ENCODE data around the gene FRK. TPM values are rescaled to one million over a fixed set of nuclear protein-coding genes. Genes with fewer than 3 reads are reported as not detected.
"Not testable (repeated sequence)": the region's sequence is repeated elsewhere in the genome, so short reads cannot be mapped to it uniquely, and the experiment has no call there.

Gene FRK
- total RNA-seq, 2 donors from 2014 or later: 0.05 to 0.06 TPM

DNA sequence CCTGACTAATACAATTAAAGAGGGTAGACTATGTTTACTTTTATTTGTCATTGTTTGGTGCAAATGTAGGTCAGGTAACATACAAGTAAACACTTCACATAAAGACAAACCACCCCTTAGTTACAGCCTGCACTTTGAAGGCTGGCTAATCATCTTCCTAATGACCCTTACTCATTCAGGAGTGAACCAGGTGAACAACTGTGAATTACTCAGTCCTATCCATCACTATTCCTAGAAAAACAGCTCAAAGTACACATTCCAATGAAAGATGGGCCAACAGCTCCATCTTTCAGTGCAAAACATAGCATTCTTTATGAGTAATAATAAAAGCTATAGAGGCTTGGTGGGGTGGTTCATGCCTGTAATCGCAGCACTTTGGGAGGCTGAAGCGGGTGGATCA lies 78.2 kb downstream of the FRK start:
- H3K27ac Mint-ChIP-seq: no peak overlapping the region

DNA sequence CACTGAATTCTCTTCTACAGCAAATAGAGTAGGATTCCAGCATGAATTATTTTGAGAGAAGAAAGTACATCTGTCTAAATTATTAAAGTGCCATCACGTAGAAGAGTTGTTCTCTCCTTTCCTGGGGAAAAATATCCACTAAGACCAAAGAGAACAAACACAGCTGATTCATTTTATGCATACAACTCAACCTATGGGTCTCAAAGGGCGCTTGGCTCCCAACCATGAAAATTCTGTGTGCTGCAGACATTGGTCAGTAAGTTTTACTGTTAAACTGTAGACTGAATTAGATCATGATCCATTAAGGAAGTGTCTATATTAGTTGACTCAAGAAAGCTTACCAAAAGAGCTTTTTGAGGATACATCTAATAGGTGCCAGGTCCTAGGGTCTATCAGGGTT lies 83.5 kb downstream of the FRK start:
- H3K4me3 Mint-ChIP-seq: no peak overlapping the region
- H3K36me3 Mint-ChIP-seq (ENCODE audit: low read depth): no peaks in the 10 kb centered on the region
- ATAC-seq (replicated peaks): no peak
- no peaks in the 10 kb centered on the region for H3K4me1 Mint-ChIP-seq
- H3K9me3 Mint-ChIP-seq: no peaks in the 10 kb centered on the region
- H3K27me3 Mint-ChIP-seq: no peaks in the 10 kb centered on the region
- no peak overlapping the region for H3K27ac Mint-ChIP-seq

More for the DNA sequence above, 78.2 kb downstream of the FRK start:
- ATAC-seq (replicated peaks): no peak
- Mint-ChIP-seq H3K4me1 (no peaks in the 10 kb centered on the region), H3K9me3 (no peaks in the 10 kb centered on the region), H3K36me3 (ENCODE audit: low read depth) (no peaks in the 10 kb centered on the region), H3K4me3 (no peak overlapping the region), H3K27me3 (no peaks in the 10 kb centered on the region)

DNA sequence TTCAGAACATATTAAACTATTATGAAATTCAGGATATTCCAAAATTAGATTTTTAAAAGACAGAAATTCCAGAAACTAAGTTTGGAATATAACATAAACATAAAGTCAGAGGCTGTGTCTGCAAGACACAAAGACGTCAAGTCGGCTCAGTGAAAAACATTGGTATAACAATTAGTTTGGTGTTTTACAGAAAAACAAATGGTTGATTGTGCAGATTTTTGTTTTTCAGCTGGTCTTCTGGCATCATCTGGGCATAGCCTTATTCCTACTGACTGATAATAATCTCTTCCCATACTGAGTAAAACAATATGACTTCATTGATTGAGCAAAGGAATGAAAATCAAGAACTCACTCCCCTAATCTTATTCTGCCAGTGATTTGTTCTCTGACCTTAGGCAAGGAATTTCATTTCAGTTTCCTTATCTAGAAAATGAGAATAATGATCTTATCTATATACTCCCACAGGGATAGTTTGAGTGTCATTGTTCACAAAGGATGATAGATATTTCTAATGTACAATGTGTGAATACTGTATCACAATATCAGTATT lies 84.3 kb downstream of the FRK start:
- H3K27ac Mint-ChIP-seq: no peak overlapping the region
- H3K27me3 Mint-ChIP-seq: no peaks in the 10 kb centered on the region
- H3K9me3 Mint-ChIP-seq: no peaks in the 10 kb centered on the region
- no peaks in the 10 kb centered on the region for H3K36me3 Mint-ChIP-seq (ENCODE audit: low read depth)
- H3K4me3 Mint-ChIP-seq: no peak overlapping the region
- no peak for ATAC-seq (replicated peaks)
- H3K4me1 Mint-ChIP-seq: no peaks in the 10 kb centered on the region

DNA sequence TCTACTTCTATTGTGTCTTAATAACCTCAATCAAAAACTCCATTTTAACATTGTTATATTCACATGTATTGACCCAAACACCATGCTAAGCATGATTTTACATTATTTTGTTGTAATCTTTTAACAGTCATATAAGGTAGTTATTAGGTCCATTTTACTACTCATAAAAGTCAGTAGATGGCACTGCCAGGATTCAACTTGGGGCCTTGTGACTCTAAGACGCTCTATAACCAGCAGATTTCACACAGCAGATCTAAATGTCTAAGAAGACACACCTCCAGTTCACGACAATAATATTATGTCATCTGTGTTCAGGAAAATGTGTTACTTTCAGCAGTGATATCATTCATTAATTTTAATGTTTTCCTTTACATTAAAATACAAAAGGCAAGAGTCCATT lies 88.0 kb downstream of the FRK start:
- no peaks in the 10 kb centered on the region for H3K36me3 Mint-ChIP-seq (ENCODE audit: low read depth)
- no peaks in the 10 kb centered on the region for H3K4me1 Mint-ChIP-seq
- H3K27ac Mint-ChIP-seq: no peak overlapping the region
- no peak overlapping the region for H3K4me3 Mint-ChIP-seq
- no peak for ATAC-seq (replicated peaks)
- no peaks in the 10 kb centered on the region for H3K27me3 Mint-ChIP-seq
- H3K9me3 Mint-ChIP-seq: no peaks in the 10 kb centered on the region

DNA sequence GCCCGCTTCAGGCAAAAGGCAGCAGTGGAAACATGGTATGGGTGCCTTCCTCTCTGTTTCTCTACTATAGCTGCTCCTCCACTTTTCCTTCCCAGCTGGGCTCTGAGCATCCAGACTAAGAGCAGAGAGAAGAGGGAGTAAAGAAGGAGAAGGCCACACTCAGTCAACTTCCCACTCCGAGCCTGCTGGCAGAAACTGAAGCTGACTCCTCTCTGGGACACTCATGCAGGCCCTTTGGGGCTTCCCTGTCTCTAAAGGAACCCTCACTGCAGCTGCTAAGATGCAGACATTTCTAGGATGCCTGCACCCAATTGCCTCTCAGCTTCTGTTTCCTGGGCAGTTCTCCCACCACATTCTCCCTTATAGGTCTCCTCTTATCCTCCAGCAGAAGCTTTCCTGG lies 88.9 kb downstream of the FRK start:
- no peak overlapping the region for H3K27ac Mint-ChIP-seq
- no peaks in the 10 kb centered on the region for H3K27me3 Mint-ChIP-seq
- H3K4me3 Mint-ChIP-seq: no peak overlapping the region
- ATAC-seq (replicated peaks): no peak
- no peaks in the 10 kb centered on the region for H3K36me3 Mint-ChIP-seq (ENCODE audit: low read depth)
- H3K9me3 Mint-ChIP-seq: no peaks in the 10 kb centered on the region
- H3K4me1 Mint-ChIP-seq: no peaks in the 10 kb centered on the region

DNA sequence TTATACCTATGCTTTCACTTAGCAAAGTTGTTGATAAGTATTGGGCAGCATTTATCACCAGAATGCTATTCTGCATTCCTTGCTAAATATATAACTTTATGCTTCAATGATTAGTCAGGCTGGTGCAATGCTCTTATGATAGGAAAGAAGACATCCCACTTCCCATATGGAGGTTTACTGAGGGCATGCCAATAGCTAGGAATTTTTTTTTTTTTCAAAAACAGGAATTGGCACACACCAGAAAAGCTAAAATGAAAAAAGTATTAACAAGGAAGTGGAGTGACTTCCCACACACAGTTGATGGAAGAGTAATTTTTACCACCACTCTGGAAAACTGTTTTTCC lies 90.8 kb downstream of the FRK start:
- Mint-ChIP-seq H3K9me3 (no peaks in the 10 kb centered on the region), H3K27me3 (no peaks in the 10 kb centered on the region), H3K36me3 (ENCODE audit: low read depth) (no peaks in the 10 kb centered on the region), H3K4me3 (no peak overlapping the region), H3K27ac (no peak overlapping the region), H3K4me1 (no peaks in the 10 kb centered on the region)
- no peak for ATAC-seq (replicated peaks)

DNA sequence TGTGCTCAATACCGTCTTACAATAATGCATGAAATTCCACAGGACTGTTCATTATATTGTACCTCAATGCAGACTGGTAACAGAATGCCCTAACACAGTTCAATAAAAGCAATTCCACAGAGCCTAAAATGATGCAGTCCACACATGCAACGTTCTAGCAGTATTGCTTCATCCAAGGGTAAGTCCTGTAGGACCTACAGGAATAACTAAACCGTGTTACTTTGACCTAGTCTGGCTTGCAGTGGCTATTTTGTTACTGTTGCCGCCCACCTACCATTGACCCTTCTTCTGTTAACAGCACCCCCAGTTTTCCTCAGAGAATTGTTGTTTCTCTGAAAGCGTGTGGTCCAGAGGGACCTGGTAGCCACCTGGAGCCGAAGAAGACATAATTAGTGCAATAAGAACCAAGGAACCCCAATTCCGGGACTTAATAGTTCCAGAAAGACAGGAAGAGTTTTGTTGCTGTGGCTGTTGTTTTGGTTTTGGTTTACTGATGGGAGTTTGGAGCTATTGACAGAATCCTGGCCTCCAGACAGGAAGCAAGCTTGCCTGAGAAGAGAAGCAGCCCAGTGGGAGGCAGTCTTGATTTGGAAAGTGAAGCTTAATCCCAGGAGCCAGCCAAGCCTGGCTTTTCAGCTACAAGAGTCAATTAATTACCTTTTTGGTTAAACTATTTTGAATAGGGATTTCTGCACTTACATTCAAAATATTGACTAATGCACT lies 91.3 kb downstream of the FRK start:
- no peaks in the 10 kb centered on the region for H3K9me3 Mint-ChIP-seq
- H3K4me3 Mint-ChIP-seq: no peak overlapping the region
- H3K36me3 Mint-ChIP-seq (ENCODE audit: low read depth): no peaks in the 10 kb centered on the region
- no peak overlapping the region for H3K27ac Mint-ChIP-seq
- H3K4me1 Mint-ChIP-seq: no peaks in the 10 kb centered on the region
- H3K27me3 Mint-ChIP-seq: no peaks in the 10 kb centered on the region
- ATAC-seq (replicated peaks): no peak

DNA sequence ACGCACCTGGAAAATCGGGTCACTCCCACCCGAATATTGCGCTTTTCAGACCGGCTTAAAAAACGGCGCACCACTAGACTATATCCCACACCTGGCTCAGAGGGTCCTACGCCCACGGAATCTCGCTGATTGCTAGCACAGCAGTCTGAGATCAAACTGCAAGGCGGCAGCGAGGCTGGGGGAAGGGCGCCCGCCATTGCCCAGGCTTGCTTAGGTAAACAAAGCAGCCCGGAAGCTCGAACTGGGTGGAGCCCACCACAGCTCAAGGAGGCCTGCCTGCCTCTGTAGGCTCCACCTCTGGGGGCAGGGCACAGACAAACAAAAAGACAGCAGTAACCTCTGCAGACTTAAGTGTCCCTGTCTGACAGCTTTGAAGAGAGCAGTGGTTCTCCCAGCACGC lies 100.4 kb downstream of the FRK start:
- H3K27ac Mint-ChIP-seq; H3K36me3 Mint-ChIP-seq (ENCODE audit: low read depth); H3K4me1 Mint-ChIP-seq; H3K9me3 Mint-ChIP-seq; ATAC-seq (replicated peaks); H3K4me3 Mint-ChIP-seq; H3K27me3 Mint-ChIP-seq: not testable (repeated sequence)

DNA sequence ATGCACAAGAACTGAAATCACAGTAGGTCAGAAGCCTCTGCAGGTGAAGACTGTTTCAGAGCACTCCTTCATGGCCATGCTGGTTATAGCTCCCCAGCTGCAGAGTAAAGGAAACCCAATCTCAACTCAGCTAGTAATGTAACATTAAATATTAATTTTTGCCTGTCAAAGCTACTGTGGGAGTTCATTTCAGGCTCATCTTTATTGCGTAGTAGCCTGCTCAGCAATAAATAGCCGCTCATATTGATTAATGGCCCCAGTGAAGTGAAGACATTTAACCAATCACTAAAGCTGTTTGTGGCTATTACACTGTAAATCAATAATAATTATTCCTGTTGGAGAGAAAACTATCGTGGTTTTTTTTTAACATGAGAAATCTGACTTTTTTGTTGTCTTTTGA lies 101.7 kb downstream of the FRK start:
- Mint-ChIP-seq H3K27ac (no peak overlapping the region), H3K36me3 (ENCODE audit: low read depth) (no peaks in the 10 kb centered on the region)
- ATAC-seq (replicated peaks): no peak

DNA sequence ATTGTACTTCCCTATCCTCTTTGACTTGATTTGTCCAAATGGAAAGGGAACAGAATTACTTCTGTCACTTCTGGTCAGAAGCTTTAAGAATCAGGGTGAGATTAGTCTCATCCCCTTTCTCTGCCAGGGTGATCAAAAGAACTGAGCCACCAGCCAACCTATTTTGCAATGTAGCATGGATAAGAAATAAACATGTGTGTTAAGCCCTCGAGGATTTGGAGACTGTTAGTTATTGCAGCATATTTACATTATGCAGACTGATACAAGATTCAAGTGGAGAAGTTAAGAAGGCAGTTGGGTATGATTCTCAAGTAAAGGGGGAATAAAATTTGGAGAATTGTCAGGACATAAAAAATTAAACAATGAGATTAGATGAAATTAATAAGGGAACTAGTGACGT lies 106.0 kb downstream of the FRK start:
- Mint-ChIP-seq H3K36me3 (ENCODE audit: low read depth) (no peaks in the 10 kb centered on the region), H3K9me3 (no peaks in the 10 kb centered on the region), H3K27me3 (no peaks in the 10 kb centered on the region), H3K4me3 (no peak overlapping the region), H3K4me1 (no peaks in the 10 kb centered on the region), H3K27ac (no peak overlapping the region)
- ATAC-seq (replicated peaks): no peak

More for the DNA sequence above, 101.7 kb downstream of the FRK start:
- no peaks in the 10 kb centered on the region for H3K9me3 Mint-ChIP-seq
- H3K4me1 Mint-ChIP-seq: no peaks in the 10 kb centered on the region
- no peak overlapping the region for H3K4me3 Mint-ChIP-seq
- H3K27me3 Mint-ChIP-seq: no peaks in the 10 kb centered on the region

DNA sequence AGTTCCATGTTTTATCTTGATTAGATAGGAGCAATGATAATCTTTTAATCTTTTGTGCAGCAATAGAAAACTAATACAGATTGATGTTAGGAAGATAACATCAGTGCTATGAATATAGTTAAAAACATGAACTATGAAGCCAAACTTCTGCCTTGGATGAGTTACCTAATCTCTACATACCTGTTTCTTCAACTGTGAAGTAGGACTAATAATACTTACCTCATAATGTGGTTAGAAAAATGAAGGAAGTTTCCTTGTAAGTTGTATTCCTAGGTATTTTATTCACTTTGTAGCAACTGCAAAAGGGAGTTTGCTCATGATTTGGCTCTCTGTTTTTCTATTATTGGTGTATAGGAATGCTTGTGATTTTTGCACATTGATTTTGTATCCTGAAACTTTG lies 111.9 kb downstream of the FRK start:
- no peak overlapping the region for H3K27ac Mint-ChIP-seq
- no peaks in the 10 kb centered on the region for H3K9me3 Mint-ChIP-seq
- H3K36me3 Mint-ChIP-seq (ENCODE audit: low read depth): no peaks in the 10 kb centered on the region
- no peak overlapping the region for H3K4me3 Mint-ChIP-seq
- no peaks in the 10 kb centered on the region for H3K27me3 Mint-ChIP-seq
- no peaks in the 10 kb centered on the region for H3K4me1 Mint-ChIP-seq
- ATAC-seq (replicated peaks): no peak

DNA sequence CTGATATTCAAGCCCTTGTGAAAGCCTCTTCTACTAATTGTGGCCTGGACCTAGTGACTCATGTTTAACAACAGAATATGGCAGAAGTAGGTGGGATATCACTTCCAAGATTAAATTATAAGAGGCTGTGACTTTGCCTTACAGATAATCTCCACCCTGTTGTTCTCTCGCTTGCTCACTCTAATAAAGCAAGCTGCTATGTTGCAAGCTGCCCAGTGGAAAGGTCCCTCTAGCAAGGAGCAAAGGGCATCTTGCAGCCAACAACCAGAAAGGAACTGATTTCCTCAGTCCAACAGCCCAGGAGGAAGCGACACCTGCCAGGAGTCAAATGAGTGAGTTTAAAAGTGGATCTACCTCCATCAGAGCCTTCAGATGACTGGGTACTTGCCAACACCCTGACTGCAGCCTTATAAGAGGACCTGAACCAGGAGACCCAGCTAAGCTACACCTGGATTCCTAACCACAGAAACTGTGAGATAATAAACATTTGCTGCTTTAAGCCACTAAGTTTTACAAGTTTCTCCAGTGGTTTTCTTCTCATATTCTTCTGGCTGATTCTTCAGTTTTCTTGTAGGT lies 112.6 kb downstream of the FRK start:
- no peak for ATAC-seq (replicated peaks)
- no peaks in the 10 kb centered on the region for H3K4me1 Mint-ChIP-seq
- no peak overlapping the region for H3K4me3 Mint-ChIP-seq
- H3K27ac Mint-ChIP-seq: no peak overlapping the region
- no peaks in the 10 kb centered on the region for H3K9me3 Mint-ChIP-seq
- H3K36me3 Mint-ChIP-seq (ENCODE audit: low read depth): no peaks in the 10 kb centered on the region
- H3K27me3 Mint-ChIP-seq: no peaks in the 10 kb centered on the region

DNA sequence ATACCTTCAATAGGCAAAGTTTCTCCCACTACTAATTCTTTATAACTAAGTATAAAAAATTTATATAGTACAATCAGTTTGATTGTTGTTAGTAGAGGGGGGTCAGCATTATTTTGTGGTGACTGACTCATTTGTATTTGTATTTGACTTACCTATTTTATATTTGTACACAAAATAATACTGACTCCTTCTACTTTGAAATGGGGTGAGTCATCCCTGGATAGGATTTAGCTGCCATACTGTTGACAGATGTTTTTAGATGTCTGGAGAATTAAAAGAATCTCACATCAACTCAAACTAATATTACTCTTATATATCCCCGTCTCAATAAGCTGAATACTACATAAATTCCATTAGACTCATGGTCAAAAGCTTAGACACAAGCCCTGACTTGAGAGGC lies 114.9 kb downstream of the FRK start:
- Mint-ChIP-seq H3K27me3 (no peaks in the 10 kb centered on the region), H3K4me3 (no peak overlapping the region), H3K36me3 (ENCODE audit: low read depth) (no peaks in the 10 kb centered on the region), H3K4me1 (no peaks in the 10 kb centered on the region), H3K27ac (no peak overlapping the region), H3K9me3 (no peaks in the 10 kb centered on the region)
- no peak for ATAC-seq (replicated peaks)

DNA sequence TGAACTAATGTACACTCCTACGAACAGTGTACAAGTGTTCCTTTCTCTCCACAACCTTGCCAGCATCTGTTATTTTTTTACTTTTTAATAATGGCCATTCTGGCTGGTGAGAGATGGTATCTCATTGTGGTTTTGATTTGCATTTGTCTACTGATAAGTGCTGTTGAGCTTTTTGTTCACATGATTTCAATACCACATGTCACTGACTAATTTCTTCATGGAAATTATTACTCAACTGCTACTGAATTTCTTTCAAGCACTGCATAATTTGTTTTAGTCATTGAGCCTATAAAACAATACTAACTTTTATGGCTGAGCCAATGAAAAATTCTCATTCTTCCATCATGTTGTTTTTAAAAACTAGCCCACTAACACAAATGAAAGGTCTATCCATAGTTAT lies 115.4 kb downstream of the FRK start:
- Mint-ChIP-seq H3K27me3 (no peaks in the 10 kb centered on the region), H3K4me3 (no peak overlapping the region), H3K27ac (no peak overlapping the region), H3K36me3 (ENCODE audit: low read depth) (no peaks in the 10 kb centered on the region), H3K9me3 (no peaks in the 10 kb centered on the region), H3K4me1 (no peaks in the 10 kb centered on the region)
- ATAC-seq (replicated peaks): no peak

DNA sequence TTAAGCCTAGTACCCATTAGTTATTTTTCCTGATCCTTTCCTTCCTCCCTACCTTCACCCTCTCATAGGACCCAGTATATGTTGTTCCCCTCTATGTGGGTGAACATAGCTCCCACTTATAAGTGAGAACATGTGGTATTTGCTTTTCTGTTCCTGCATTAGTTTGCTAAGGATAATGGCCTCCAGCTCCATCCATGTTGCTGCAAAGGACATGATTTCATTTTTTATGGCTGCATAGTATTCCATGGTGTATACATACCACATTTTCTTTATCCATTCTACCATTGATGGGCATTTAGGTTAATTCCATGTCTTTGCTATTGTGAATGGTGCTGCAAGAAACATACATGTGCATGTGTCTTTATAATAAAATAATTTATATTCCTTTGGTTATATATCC lies 115.9 kb downstream of the FRK start:
- H3K27ac Mint-ChIP-seq; ATAC-seq (replicated peaks); H3K4me3 Mint-ChIP-seq; H3K36me3 Mint-ChIP-seq (ENCODE audit: low read depth); H3K27me3 Mint-ChIP-seq; H3K9me3 Mint-ChIP-seq; H3K4me1 Mint-ChIP-seq: not testable (repeated sequence)

Data from activated T-helper 17 cell treated with anti-CD3 and anti-CD28 coated beads, Interleukin-2, amount 50 U/mL, for 72 hours (primary cell).